ENCODE results near the gene MRTFA. TPM values are rescaled to one million over a fixed set of nuclear protein-coding genes. Genes with fewer than 3 reads are reported as not detected.

The MRTFA gene
- total and polyA plus RNA-seq, 9 of the 15 experiments (the other 6 are each of a cell fraction or from before 2014, with no cell fraction given): 0.84 to 21.1 (median 3.7) TPM

GRCh38 chr22:40552070-40552469, 84.4 kb downstream of the MRTFA start (continued):
- TF ChIP-seq, protein P1, sequence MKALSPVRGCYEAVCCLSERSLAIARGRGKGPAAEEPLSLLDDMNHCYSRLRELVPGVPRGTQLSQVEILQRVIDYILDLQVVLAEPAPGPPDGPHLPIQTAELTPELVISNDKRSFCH (CRISPR knock-in tag; IDR thresholded peaks at IDR 0.05): no peak
- TF ChIP-seq, protein P1 (tag; IDR thresholded peaks at IDR 0.05): no peak
- no peak for TF ChIP-seq FIP1L1 (IDR thresholded peaks at IDR 0.05; ENCODE audit: low read depth, low read length, poor library complexity, severe bottlenecking)
- TF ChIP-seq XRCC4 (IDR thresholded peaks at IDR 0.05; ENCODE audit: extremely low read depth, insufficient read depth, insufficient read length): no peak
- no peak for TF ChIP-seq POLR3A (IDR thresholded peaks at IDR 0.05; ENCODE audit: borderline replicate concordance, extremely low read depth, insufficient read depth, insufficient read length)
- TF ChIP-seq SREBF2 (CRISPR knock-in tag; IDR thresholded peaks at IDR 0.05): no peak
- no peak for TF ChIP-seq SP2 (IDR thresholded peaks at IDR 0.05; ENCODE audit: extremely low read depth, low read depth, low read length, poor library complexity, severe bottlenecking)
- TF ChIP-seq BRD4 (IDR thresholded peaks at IDR 0.05): no peak
- no peak for TF ChIP-seq NR2F6 (CRISPR knock-in tag; IDR thresholded peaks at IDR 0.05)
- no peak for TF ChIP-seq NR1H2 (CRISPR knock-in tag; IDR thresholded peaks at IDR 0.05)
- no peak; the same call in 1 of the 2 replicates for TF ChIP-seq ETV5 (CRISPR knock-in tag; IDR thresholded peaks at IDR 0.05; ENCODE audit: low read depth)
- TF ChIP-seq CBX1 (IDR thresholded peaks at IDR 0.05; ENCODE audit: low read depth): no peak
- no peak for TF ChIP-seq BRF1 (IDR thresholded peaks at IDR 0.05; ENCODE audit: borderline replicate concordance, extremely low read depth, insufficient read length)
- TF ChIP-seq, protein P2, sequence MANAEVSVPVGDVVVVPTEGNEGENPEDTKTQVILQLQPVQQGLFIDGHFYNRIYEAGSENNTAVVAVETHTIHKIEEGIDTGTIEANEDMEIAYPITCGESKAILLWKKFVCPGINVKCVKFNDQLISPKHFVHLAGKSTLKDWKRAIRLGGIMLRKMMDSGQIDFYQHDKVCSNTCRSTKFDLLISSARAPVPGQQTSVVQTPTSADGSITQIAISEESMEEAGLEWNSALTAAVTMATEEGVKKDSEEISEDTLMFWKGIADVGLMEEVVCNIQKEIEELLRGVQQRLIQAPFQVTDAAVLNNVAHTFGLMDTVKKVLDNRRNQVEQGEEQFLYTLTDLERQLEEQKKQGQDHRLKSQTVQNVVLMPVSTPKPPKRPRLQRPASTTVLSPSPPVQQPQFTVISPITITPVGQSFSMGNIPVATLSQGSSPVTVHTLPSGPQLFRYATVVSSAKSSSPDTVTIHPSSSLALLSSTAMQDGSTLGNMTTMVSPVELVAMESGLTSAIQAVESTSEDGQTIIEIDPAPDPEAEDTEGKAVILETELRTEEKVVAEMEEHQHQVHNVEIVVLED (CRISPR knock-in tag; IDR thresholded peaks at IDR 0.05): no peak
- TF ChIP-seq ZNF143 (CRISPR knock-in tag; IDR thresholded peaks at IDR 0.05): no peak
- no peak for TF ChIP-seq ZBTB8A (IDR thresholded peaks at IDR 0.05; ENCODE audit: partially characterized antibody)
- TF ChIP-seq HMBOX1 (IDR thresholded peaks at IDR 0.05): peak; percentile 60
- TF ChIP-seq PHB (CRISPR knock-in tag; IDR thresholded peaks at IDR 0.05): no peak
- TF ChIP-seq ZBTB43 (CRISPR knock-in tag; IDR thresholded peaks at IDR 0.05): no peak
- TF ChIP-seq, protein P3, sequence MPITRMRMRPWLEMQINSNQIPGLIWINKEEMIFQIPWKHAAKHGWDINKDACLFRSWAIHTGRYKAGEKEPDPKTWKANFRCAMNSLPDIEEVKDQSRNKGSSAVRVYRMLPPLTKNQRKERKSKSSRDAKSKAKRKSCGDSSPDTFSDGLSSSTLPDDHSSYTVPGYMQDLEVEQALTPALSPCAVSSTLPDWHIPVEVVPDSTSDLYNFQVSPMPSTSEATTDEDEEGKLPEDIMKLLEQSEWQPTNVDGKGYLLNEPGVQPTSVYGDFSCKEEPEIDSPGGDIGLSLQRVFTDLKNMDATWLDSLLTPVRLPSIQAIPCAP (CRISPR knock-in tag; IDR thresholded peaks at IDR 0.05; ENCODE audit: borderline replicate concordance): no peak
- peak; percentile 89 for TF ChIP-seq CC2D1A (IDR thresholded peaks at IDR 0.05)
- no peak for TF ChIP-seq TCFL5 (CRISPR knock-in tag; conservative IDR thresholded peaks at IDR 0.05)
